HUES64 (cell line): Measurements from ENCODE around the gene TRIM67.

Experiments
- H3K27ac ChIP-seq: 2 replicates; pipeline ENCODE4 v1.7.0; 2013; ENCODE audit warnings: low read depth, low read length, inconsistent platforms
- H3K27me3 ChIP-seq: 2 replicates; pipeline ENCODE4 v1.6.1; 2013; ENCODE audit warnings: mild to moderate bottlenecking, low read length; ENCODE audit not compliant: insufficient read depth
- H3K36me3 ChIP-seq: 2 replicates; pipeline ENCODE4 v1.6.1; 2013; ENCODE audit warnings: mild to moderate bottlenecking, low read length; ENCODE audit not compliant: insufficient read depth
- H3K4me1 ChIP-seq: 2 replicates; pipeline ENCODE4 v1.6.1; 2013; ENCODE audit warnings: mild to moderate bottlenecking, low read length, moderate library complexity; ENCODE audit not compliant: insufficient read depth
- H3K4me3 ChIP-seq: 2 replicates; pipeline ENCODE4 v1.5.1; 2013; ENCODE audit warnings: mild to moderate bottlenecking, low read length, moderate library complexity
- H3K9ac ChIP-seq: 2 replicates; pipeline ENCODE4 v1.6.1; 2013; ENCODE audit warnings: mild to moderate bottlenecking, low read depth, low read length
- H3K9me3 ChIP-seq: 2 replicates; pipeline ENCODE4 v1.6.1; 2013; ENCODE audit warnings: low read depth, low read length; ENCODE audit not compliant: insufficient read depth
- WGBS: fragments of 150-250, 120-280 bp; methylation state at CpG from one replicate; pipeline ENCODE4 v1.1.7; 2013; ENCODE audit warnings: missing lambda C conversion rate; 5-methylcytosine and 5-hydroxymethylcytosine counted together

TRIM67 gene

GRCh38 chr1:231219422-231220401 lies 57.9 kb downstream of the TRIM67 start:
- WGBS: 89% methylated on average over 9 of the region's 10 CpGs
- Histone ChIP-seq H3K9ac (no peak overlapping the region), H3K27me3 (peaks cover 52% of the 10 kb centered on the region), H3K36me3 (peaks cover 13% of the 10 kb centered on the region; the same call in 1 of the 2 replicates), H3K4me1 (no peaks in the 10 kb centered on the region), H3K27ac (no peak overlapping the region), H3K4me3 (no peak overlapping the region), H3K9me3 (no peaks in the 10 kb centered on the region)

GRCh38 chr1:231220801-231221200 lies 58.9 kb downstream of the TRIM67 start:
- Histone ChIP-seq H3K4me1 (no peaks in the 10 kb centered on the region), H3K4me3 (no peak overlapping the region), H3K27me3 (peaks cover 41% of the 10 kb centered on the region), H3K9ac (no peak overlapping the region), H3K36me3 (peaks cover 24% of the 10 kb centered on the region), H3K27ac (no peak overlapping the region), H3K9me3 (no peaks in the 10 kb centered on the region)
- WGBS: 95% methylated on average over 11 of the region's 11 CpGs

- peaks cover 37% of the 10 kb centered on the region for H3K36me3 ChIP-seq
Observed at GRCh38 chr1:231226156-231226555, 64.3 kb downstream of the TRIM67 start.

GRCh38 chr1:231231511-231231910 lies 69.7 kb downstream of the TRIM67 start:
- no peaks in the 10 kb centered on the region for H3K9me3 ChIP-seq
- H3K27me3 ChIP-seq: no peaks in the 10 kb centered on the region
- 90% methylated on average over 10 of the region's 10 CpGs for WGBS
- H3K9ac ChIP-seq: no peak overlapping the region
- no peak overlapping the region for H3K4me3 ChIP-seq
- no peaks in the 10 kb centered on the region for H3K4me1 ChIP-seq
- H3K27ac ChIP-seq: no peak overlapping the region
- peaks cover 5% of the 10 kb centered on the region for H3K36me3 ChIP-seq

More at GRCh38 chr1:231226156-231226555, 64.3 kb downstream of the TRIM67 start:
- Histone ChIP-seq H3K4me3 (no peak overlapping the region), H3K9ac (no peak overlapping the region), H3K27ac (no peak overlapping the region), H3K4me1 (no peaks in the 10 kb centered on the region), H3K27me3 (no peaks in the 10 kb centered on the region), H3K9me3 (no peaks in the 10 kb centered on the region)
- WGBS: 83% methylated on average over 7 of the region's 7 CpGs

- H3K27ac ChIP-seq: no peak overlapping the region
- no peak overlapping the region for H3K4me3 ChIP-seq
- WGBS: 96% methylated on average over 12 of the region's 14 CpGs
- no peaks in the 10 kb centered on the region for H3K27me3 ChIP-seq
- H3K9me3 ChIP-seq: no peaks in the 10 kb centered on the region
- H3K4me1 ChIP-seq: no peaks in the 10 kb centered on the region
- peaks cover 10% of the 10 kb centered on the region; the same call in 1 of the 2 replicates for H3K36me3 ChIP-seq
- no peak overlapping the region for H3K9ac ChIP-seq
Observed at GRCh38 chr1:231232870-231233734, 71.2 kb downstream of the TRIM67 start.

- H3K9me3 ChIP-seq: no peaks in the 10 kb centered on the region
- H3K27ac ChIP-seq: no peak overlapping the region
- no peak overlapping the region for H3K4me3 ChIP-seq
- no peak overlapping the region for H3K9ac ChIP-seq
- no peaks in the 10 kb centered on the region for H3K4me1 ChIP-seq
- peaks cover 18% of the 10 kb centered on the region for H3K36me3 ChIP-seq
- H3K27me3 ChIP-seq: no peaks in the 10 kb centered on the region
- WGBS: 89% methylated on average over 8 of the region's 8 CpGs
Observed at GRCh38 chr1:231233735-231234417, 72.0 kb downstream of the TRIM67 start.

GRCh38 chr1:231234506-231234905 lies 72.6 kb downstream of the TRIM67 start:
- no peaks in the 10 kb centered on the region for H3K4me1 ChIP-seq
- H3K27ac ChIP-seq: no peak overlapping the region
- no peaks in the 10 kb centered on the region for H3K27me3 ChIP-seq
- no peaks in the 10 kb centered on the region for H3K9me3 ChIP-seq
- 92% methylated on average over 3 of the region's 3 CpGs for WGBS
- peaks cover 21% of the 10 kb centered on the region for H3K36me3 ChIP-seq
- H3K9ac ChIP-seq: no peak overlapping the region
- H3K4me3 ChIP-seq: no peak overlapping the region

GRCh38 chr1:231235526-231236207 lies 73.8 kb downstream of the TRIM67 start:
- Histone ChIP-seq H3K27me3 (no peaks in the 10 kb centered on the region), H3K9me3 (no peaks in the 10 kb centered on the region), H3K4me1 (peaks cover 6% of the 10 kb centered on the region; the same call in 1 of the 2 replicates), H3K4me3 (no peak overlapping the region), H3K27ac (no peak overlapping the region), H3K36me3 (peaks cover 21% of the 10 kb centered on the region), H3K9ac (no peak overlapping the region)
- WGBS: 100% methylated on average over 3 of the region's 3 CpGs

- WGBS: 95% methylated on average over 3 of the region's 4 CpGs
- H3K4me3 ChIP-seq: no peak overlapping the region
- no peaks in the 10 kb centered on the region for H3K9me3 ChIP-seq
- H3K9ac ChIP-seq: no peak overlapping the region
- H3K27me3 ChIP-seq: no peaks in the 10 kb centered on the region
- H3K4me1 ChIP-seq: peaks cover 6% of the 10 kb centered on the region; the same call in 1 of the 2 replicates
- H3K27ac ChIP-seq: no peak overlapping the region
- H3K36me3 ChIP-seq: peaks cover 21% of the 10 kb centered on the region
Observed at GRCh38 chr1:231236208-231236591, 74.3 kb downstream of the TRIM67 start.

GRCh38 chr1:231236938-231237337 lies 75.1 kb downstream of the TRIM67 start:
- H3K36me3 ChIP-seq: peaks cover 21% of the 10 kb centered on the region
- peaks cover 7% of the 10 kb centered on the region; the same call in 1 of the 2 replicates for H3K4me1 ChIP-seq

More at GRCh38 chr1:231236938-231237337, 75.1 kb downstream of the TRIM67 start:
- WGBS: 94% methylated on average over 9 of the region's 9 CpGs
- Histone ChIP-seq H3K4me3 (no peak overlapping the region), H3K9me3 (no peaks in the 10 kb centered on the region), H3K9ac (no peak overlapping the region), H3K27ac (no peak overlapping the region), H3K27me3 (no peaks in the 10 kb centered on the region)
